ENCODE data around the gene PTPRM. TPM values are rescaled to one million over a fixed set of nuclear protein-coding genes. Genes with fewer than 3 reads are reported as not detected.

Gene PTPRM
- total RNA-seq, 1 experiment from 2014 or later = 100.0 TPM

DNA sequence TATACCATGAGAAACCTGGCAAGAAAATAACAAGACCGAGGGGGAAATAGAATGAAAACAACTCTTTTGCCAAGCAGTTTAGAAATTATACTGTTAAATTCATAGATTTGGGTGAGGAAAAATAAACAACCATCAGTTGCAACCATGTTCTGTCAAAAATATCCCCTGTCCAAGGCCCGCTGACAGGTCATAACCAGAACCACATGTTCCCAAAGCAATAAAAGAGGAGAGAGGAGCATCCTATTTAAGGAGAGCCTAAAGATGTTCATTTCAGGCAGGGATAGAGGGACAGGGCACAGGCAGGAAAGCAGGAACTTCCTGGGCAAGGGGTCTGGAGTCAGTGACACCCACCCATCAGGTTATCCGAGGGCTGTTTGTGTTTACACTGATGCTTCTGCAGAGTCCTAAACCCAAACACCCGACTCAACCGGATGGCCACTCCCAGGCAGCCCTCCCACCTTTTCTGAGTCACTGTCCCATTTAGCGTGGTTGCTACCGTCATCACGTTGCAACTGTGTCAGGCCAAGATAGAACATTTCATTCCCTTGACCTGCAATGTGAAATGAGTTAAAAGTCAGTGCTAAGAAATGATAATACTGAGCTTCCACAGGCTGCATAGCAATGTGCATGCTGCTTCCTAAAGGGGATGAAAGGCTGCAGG lies 573.9 kb downstream of the PTPRM start:
- no peak for DNase-seq
- CTCF ChIA-PET = no interaction called here
- peaks cover 57% of the 10 kb centered on the region for H3K36me3 Mint-ChIP-seq (ENCODE audit: insufficient read depth, unreplicated experiment)
- Histone ChIP-seq H3K4me3 (ENCODE audit: low read depth, low read length) (no peak overlapping the region), H3K27me3 (replicated peaks; ENCODE audit: control insufficient read depth, insufficient read depth, low read length) (no peaks in the 10 kb centered on the region), H3K4me1 (no peaks in the 10 kb centered on the region), H3K36me3 (ENCODE audit: control insufficient read depth, insufficient read depth, low read length) (no peaks in the 10 kb centered on the region; the same call in 1 of the 2 replicates), H3K9me3 (0 out of 2 replicates have a peak, but pooled peaks cover 4% of the 10 kb centered on the region)
- peaks cover 7% of the 10 kb centered on the region for H3K4me1 Mint-ChIP-seq (ENCODE audit: low read depth, unreplicated experiment)
- H3K27me3 Mint-ChIP-seq (ENCODE audit: insufficient read depth, unreplicated experiment) = no peaks in the 10 kb centered on the region
- POLR2A ChIA-PET = no interaction called here
- H3K9me3 Mint-ChIP-seq (ENCODE audit: unreplicated experiment) = peaks cover 10% of the 10 kb centered on the region
- BruUV-seq (replicated peaks) = no TSS peak
- TF ChIP-seq, protein P1, sequence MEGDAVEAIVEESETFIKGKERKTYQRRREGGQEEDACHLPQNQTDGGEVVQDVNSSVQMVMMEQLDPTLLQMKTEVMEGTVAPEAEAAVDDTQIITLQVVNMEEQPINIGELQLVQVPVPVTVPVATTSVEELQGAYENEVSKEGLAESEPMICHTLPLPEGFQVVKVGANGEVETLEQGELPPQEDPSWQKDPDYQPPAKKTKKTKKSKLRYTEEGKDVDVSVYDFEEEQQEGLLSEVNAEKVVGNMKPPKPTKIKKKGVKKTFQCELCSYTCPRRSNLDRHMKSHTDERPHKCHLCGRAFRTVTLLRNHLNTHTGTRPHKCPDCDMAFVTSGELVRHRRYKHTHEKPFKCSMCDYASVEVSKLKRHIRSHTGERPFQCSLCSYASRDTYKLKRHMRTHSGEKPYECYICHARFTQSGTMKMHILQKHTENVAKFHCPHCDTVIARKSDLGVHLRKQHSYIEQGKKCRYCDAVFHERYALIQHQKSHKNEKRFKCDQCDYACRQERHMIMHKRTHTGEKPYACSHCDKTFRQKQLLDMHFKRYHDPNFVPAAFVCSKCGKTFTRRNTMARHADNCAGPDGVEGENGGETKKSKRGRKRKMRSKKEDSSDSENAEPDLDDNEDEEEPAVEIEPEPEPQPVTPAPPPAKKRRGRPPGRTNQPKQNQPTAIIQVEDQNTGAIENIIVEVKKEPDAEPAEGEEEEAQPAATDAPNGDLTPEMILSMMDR (IDR thresholded peaks at IDR 0.05; ENCODE audit: insufficient read depth in 1 of 2, low read depth in 1 of 2, low read length in 1 of 2, severe bottlenecking in 1 of 2, unreplicated experiment in 1 of 2) = no peak
- no peak overlapping the region for H3K4me3 Mint-ChIP-seq (ENCODE audit: unreplicated experiment)
- no peak overlapping the region for H3K27ac Mint-ChIP-seq (ENCODE audit: unreplicated experiment)
- intact Hi-C loops (cut with micrococcal nuclease; ENCODE audit: unreplicated experiment) = no loop called here

DNA sequence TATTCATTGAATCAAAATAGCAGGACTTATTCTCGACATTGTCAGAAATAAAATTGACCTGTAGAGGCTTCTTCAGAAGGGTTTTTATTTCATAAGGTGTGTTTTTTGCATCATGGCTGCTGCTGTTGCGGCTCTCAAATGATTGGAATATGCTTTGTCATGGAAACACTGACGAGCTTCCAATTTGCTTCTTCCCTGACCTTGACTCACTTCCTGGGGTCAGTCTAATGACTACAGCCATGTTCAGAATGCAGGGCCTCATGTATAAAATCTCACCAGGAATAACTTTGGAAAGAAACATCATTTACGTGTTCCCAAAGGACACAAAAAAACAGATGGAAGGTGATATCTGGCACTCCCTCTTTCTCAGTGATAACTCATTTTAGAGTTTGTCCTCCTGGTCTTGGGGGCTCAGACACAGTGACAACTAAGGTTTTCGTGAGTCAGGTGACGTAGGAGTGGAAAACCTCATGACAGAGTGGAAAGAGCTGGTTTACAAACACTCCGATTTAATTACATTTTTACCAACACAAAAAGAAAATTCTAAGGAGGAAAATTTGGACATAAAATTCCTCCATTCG lies 575.1 kb downstream of the PTPRM start:
- Histone ChIP-seq H3K27me3 (replicated peaks; ENCODE audit: control insufficient read depth, insufficient read depth, low read length) (no peaks in the 10 kb centered on the region), H3K36me3 (ENCODE audit: control insufficient read depth, insufficient read depth, low read length) (no peaks in the 10 kb centered on the region; the same call in 1 of the 2 replicates), H3K4me3 (ENCODE audit: low read depth, low read length) (no peak overlapping the region), H3K9me3 (0 out of 2 replicates have a peak, but pooled peaks cover 4% of the 10 kb centered on the region), H3K4me1 (no peaks in the 10 kb centered on the region)
- CTCF ChIA-PET = no interaction called here
- TF ChIP-seq, protein P1 (IDR thresholded peaks at IDR 0.05; ENCODE audit: insufficient read depth in 1 of 2, low read depth in 1 of 2, low read length in 1 of 2, severe bottlenecking in 1 of 2, unreplicated experiment in 1 of 2) = no peak
- Mint-ChIP-seq H3K9me3 (ENCODE audit: unreplicated experiment) (peaks cover 10% of the 10 kb centered on the region), H3K4me1 (ENCODE audit: low read depth, unreplicated experiment) (peaks cover 7% of the 10 kb centered on the region), H3K4me3 (ENCODE audit: unreplicated experiment) (no peak overlapping the region), H3K27ac (ENCODE audit: unreplicated experiment) (no peak overlapping the region), H3K36me3 (ENCODE audit: insufficient read depth, unreplicated experiment) (peaks cover 63% of the 10 kb centered on the region), H3K27me3 (ENCODE audit: insufficient read depth, unreplicated experiment) (no peaks in the 10 kb centered on the region)
- POLR2A ChIA-PET = no interaction called here
- no TSS peak for BruUV-seq (replicated peaks)
- no peak for DNase-seq
- intact Hi-C loops (cut with micrococcal nuclease; ENCODE audit: unreplicated experiment) = no loop called here

- intact Hi-C loops (cut with micrococcal nuclease; ENCODE audit: unreplicated experiment) = no loop called here
- Mint-ChIP-seq H3K27me3 (ENCODE audit: insufficient read depth, unreplicated experiment) (no peaks in the 10 kb centered on the region), H3K4me1 (ENCODE audit: low read depth, unreplicated experiment) (peaks cover 7% of the 10 kb centered on the region), H3K4me3 (ENCODE audit: unreplicated experiment) (no peak overlapping the region), H3K36me3 (ENCODE audit: insufficient read depth, unreplicated experiment) (peaks cover 56% of the 10 kb centered on the region), H3K27ac (ENCODE audit: unreplicated experiment) (no peak overlapping the region), H3K9me3 (ENCODE audit: unreplicated experiment) (peaks cover 10% of the 10 kb centered on the region)
- TF ChIP-seq, protein P1 (IDR thresholded peaks at IDR 0.05; ENCODE audit: insufficient read depth in 1 of 2, low read depth in 1 of 2, low read length in 1 of 2, severe bottlenecking in 1 of 2, unreplicated experiment in 1 of 2) = no peak
- Histone ChIP-seq H3K36me3 (ENCODE audit: control insufficient read depth, insufficient read depth, low read length) (no peaks in the 10 kb centered on the region; the same call in 1 of the 2 replicates), H3K4me1 (no peaks in the 10 kb centered on the region), H3K4me3 (ENCODE audit: low read depth, low read length) (no peak overlapping the region), H3K27me3 (replicated peaks; ENCODE audit: control insufficient read depth, insufficient read depth, low read length) (no peaks in the 10 kb centered on the region), H3K9me3 (0 out of 2 replicates have a peak, but pooled peaks cover 4% of the 10 kb centered on the region)
- BruUV-seq (replicated peaks) = no TSS peak
- CTCF ChIA-PET = no interaction called here
- POLR2A ChIA-PET = no interaction called here
- DNase-seq = no peak
These were observed 575.8 kb downstream of the PTPRM start for GRCh38 chr18:8142932-8143331.

Measured in Caco-2 (cell line).